SH-SY5Y (cell line): ENCODE measurements around the gene RASGRF1.

ENCODE experiments used
- GATA2 ChIP-seq: IDR thresholded peaks from 2 replicates; pipeline ENCODE4 v1.6.1; 2011; ENCODE audit warnings: mild to moderate bottlenecking, low read depth, low read length
- GATA3 ChIP-seq: IDR thresholded peaks from 2 replicates; pipeline ENCODE4 v1.6.1; 2011; ENCODE audit warnings: low read depth, mild to moderate bottlenecking, low read length, moderate library complexity

GRCh38 chr15:79073336-79073735, 17.2 kb downstream of the RASGRF1 start:
- TF ChIP-seq GATA2 (no peak), GATA3 (no peak)
